ENCODE measurements around the gene PINLYP. TPM values are rescaled to one million over a fixed set of nuclear protein-coding genes. Genes with fewer than 3 reads are reported as not detected.

Gene PINLYP
- polyA plus RNA-seq, 1 donor (not counting 4 experiments of a cell fraction or from before 2014, with no cell fraction given): 16.0 TPM

DNA sequence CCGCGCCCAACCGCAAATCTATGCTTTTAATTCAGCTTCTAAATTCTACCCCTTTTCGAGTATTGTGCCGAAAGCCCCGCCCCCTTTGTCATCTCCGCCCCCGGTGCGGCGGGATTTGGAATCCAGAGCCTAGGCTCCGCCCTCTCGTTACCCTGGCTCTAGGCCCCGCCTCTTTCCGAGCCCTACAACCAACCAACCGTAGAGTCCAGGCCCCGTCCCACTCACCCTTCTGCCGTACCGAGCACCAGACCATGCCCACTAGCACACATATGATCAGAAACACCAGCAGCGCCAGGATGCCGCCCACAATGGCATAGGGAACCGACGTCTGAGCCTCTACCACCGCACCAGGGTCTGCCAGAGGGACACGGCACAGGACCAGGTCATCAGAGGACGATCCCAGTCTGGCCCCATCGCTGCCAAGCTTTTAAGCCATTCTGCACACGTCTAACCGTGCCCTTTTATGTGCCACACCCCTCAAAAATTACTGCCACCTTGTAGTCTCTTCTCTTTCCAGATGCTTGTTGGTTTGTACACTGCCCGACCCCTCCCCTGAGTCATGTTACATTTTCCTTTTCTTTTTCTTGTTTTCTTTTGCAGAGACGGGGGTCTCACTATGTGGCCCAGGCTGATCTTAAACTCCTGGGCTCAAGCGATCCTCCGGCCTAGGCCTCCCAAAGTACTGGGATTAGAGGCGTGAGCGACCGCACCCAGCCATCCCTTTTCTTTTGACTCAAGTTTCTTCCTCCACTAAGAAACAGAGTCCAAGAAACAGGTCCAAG, 48.5 kb downstream of the PINLYP start:
- H3K79me2 ChIP-seq (ENCODE audit: control insufficient read depth, insufficient read depth, low read length): no peaks in the 10 kb centered on the region
- H3K9ac ChIP-seq (ENCODE audit: control insufficient read depth, extremely low read depth, insufficient read depth, low read length): no peak overlapping the region
- no peak for FAIRE-seq
- TF ChIP-seq, protein P1, sequence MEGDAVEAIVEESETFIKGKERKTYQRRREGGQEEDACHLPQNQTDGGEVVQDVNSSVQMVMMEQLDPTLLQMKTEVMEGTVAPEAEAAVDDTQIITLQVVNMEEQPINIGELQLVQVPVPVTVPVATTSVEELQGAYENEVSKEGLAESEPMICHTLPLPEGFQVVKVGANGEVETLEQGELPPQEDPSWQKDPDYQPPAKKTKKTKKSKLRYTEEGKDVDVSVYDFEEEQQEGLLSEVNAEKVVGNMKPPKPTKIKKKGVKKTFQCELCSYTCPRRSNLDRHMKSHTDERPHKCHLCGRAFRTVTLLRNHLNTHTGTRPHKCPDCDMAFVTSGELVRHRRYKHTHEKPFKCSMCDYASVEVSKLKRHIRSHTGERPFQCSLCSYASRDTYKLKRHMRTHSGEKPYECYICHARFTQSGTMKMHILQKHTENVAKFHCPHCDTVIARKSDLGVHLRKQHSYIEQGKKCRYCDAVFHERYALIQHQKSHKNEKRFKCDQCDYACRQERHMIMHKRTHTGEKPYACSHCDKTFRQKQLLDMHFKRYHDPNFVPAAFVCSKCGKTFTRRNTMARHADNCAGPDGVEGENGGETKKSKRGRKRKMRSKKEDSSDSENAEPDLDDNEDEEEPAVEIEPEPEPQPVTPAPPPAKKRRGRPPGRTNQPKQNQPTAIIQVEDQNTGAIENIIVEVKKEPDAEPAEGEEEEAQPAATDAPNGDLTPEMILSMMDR (optimal IDR thresholded peaks at IDR 0.05 in 1 of 3, IDR thresholded peaks at IDR 0.05 in 1 of 3, conservative IDR thresholded peaks at IDR 0.05 in 1 of 3; ENCODE audit: extremely low read depth in 1 of 3, insufficient read depth in 2 of 3, low read length in 3 of 3): no peak
- no peak for TF ChIP-seq EZH2 (IDR thresholded peaks at IDR 0.05; ENCODE audit: low read length)
- H3K4me2 ChIP-seq (ENCODE audit: control insufficient read depth, extremely low read depth, insufficient read depth, low read depth, low read length): peak overlapping the region; percentile 62
- H3K4me3 ChIP-seq (ENCODE audit: control insufficient read depth in 2 of 3, extremely low read depth in 1 of 3, insufficient read depth in 2 of 3, low read depth in 1 of 3, low read length in 3 of 3): no peak overlapping the region
- no peaks in the 10 kb centered on the region for H4K20me1 ChIP-seq (ENCODE audit: control insufficient read depth, extremely low read depth, insufficient read depth, low read length)
- H3K4me1 ChIP-seq (ENCODE audit: control insufficient read depth, extremely low read depth, insufficient read depth, low read length): peaks cover 16% of the 10 kb centered on the region
- DNase-seq (ENCODE audit: low read depth, low spot score): no peak
- dilution Hi-C loops (cut with MboI; ENCODE audit: extremely low pct_ligation_motif_present, low sequenced_read_pairs): no loop called here
- H3K36me3 ChIP-seq (ENCODE audit: control insufficient read depth in 2 of 2, extremely low read depth in 1 of 2, insufficient read depth in 2 of 2, low read length in 2 of 2): no peaks in the 10 kb centered on the region
- no peak overlapping the region for H2AFZ ChIP-seq (ENCODE audit: control insufficient read depth, low read length)
- H3K9me1 ChIP-seq (ENCODE audit: control insufficient read depth, extremely low read depth, insufficient read depth, low read length): no peaks in the 10 kb centered on the region
- H3K27ac ChIP-seq (ENCODE audit: control insufficient read depth, insufficient read depth, low read length): no peak overlapping the region
- H3K9me3 ChIP-seq (ENCODE audit: control insufficient read depth, low read depth, low read length): no peaks in the 10 kb centered on the region
- H3K27me3 ChIP-seq (ENCODE audit: control insufficient read depth, extremely low read depth, insufficient read depth, low read length): no peaks in the 10 kb centered on the region

DNA sequence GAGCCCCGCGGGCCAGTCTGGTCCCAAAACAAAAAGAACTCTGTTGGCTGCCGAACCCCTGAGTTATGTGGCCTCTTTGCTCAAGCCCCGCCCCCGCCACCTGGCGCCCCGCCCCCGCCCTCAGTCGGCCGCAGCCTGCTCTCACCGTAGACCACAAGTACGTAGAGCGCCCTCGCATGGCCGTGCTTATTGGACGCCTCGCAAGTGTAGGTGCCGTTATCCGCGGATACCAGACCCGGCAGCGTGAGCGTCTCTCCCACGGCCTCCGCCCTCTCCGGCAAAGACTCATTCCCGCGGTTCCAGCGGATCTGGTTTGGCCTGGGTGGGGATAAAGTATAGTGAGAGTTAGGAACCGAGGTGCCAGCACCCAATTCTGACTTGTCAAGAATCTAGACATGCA, 49.3 kb downstream of the PINLYP start:
- FAIRE-seq (peak; percentile 57), DNase-seq (ENCODE audit: low read depth, low spot score) (peak; percentile 66)
- Histone ChIP-seq H3K9me1 (ENCODE audit: control insufficient read depth, extremely low read depth, insufficient read depth, low read length) (no peaks in the 10 kb centered on the region), H3K79me2 (ENCODE audit: control insufficient read depth, insufficient read depth, low read length) (no peaks in the 10 kb centered on the region), H3K36me3 (ENCODE audit: control insufficient read depth in 2 of 2, extremely low read depth in 1 of 2, insufficient read depth in 2 of 2, low read length in 2 of 2) (no peaks in the 10 kb centered on the region), H3K9me3 (ENCODE audit: control insufficient read depth, low read depth, low read length) (no peaks in the 10 kb centered on the region), H3K4me3 (ENCODE audit: control insufficient read depth in 2 of 3, extremely low read depth in 1 of 3, insufficient read depth in 2 of 3, low read depth in 1 of 3, low read length in 3 of 3) (peak overlapping the region in 1 of 3 experiments; percentile 34), H3K4me1 (ENCODE audit: control insufficient read depth, extremely low read depth, insufficient read depth, low read length) (peaks cover 14% of the 10 kb centered on the region), H4K20me1 (ENCODE audit: control insufficient read depth, extremely low read depth, insufficient read depth, low read length) (no peaks in the 10 kb centered on the region), H2AFZ (ENCODE audit: control insufficient read depth, low read length) (peak overlapping the region; percentile 62), H3K9ac (ENCODE audit: control insufficient read depth, extremely low read depth, insufficient read depth, low read length) (no peak overlapping the region), H3K27me3 (ENCODE audit: control insufficient read depth, extremely low read depth, insufficient read depth, low read length) (no peaks in the 10 kb centered on the region), H3K27ac (ENCODE audit: control insufficient read depth, insufficient read depth, low read length) (no peak overlapping the region), H3K4me2 (ENCODE audit: control insufficient read depth, extremely low read depth, insufficient read depth, low read depth, low read length) (peak overlapping the region; percentile 67)
- TF ChIP-seq, protein P1 (optimal IDR thresholded peaks at IDR 0.05 in 1 of 3, IDR thresholded peaks at IDR 0.05 in 1 of 3, conservative IDR thresholded peaks at IDR 0.05 in 1 of 3; ENCODE audit: extremely low read depth in 1 of 3, insufficient read depth in 2 of 3, low read length in 3 of 3): peak; percentile 26 to 94 (median 68)
- no peak for TF ChIP-seq EZH2 (IDR thresholded peaks at IDR 0.05; ENCODE audit: low read length)
- dilution Hi-C loops (cut with MboI; ENCODE audit: extremely low pct_ligation_motif_present, low sequenced_read_pairs): no loop called here

Data from keratinocyte (primary cell).